Heart left ventricle (tissue), 16 donors: ENCODE data around the gene GALNT2. TPM values are rescaled to one million over a fixed set of nuclear protein-coding genes. Genes with fewer than 3 reads are reported as not detected.

Source experiments
- ATAC-seq, 4 donors: fragments of 200-7000 bp; cut with Tn5 transposase; one replicate each; pipeline ENCODE4 v1.9.1; 2020 to 2022; ENCODE audit warnings: moderate library complexity in 4 of 4, mild to moderate bottlenecking in 3 of 4, moderate number of reproducible peaks in 1 of 4
- DNase-seq, 5 donors: peaks; one replicate each; pipeline ENCODE4 v3.0.0-alpha.2; 2020
- H3K27ac ChIP-seq, 12 donors: fragments of 200-600 bp; sonication (generic) in 4 of 12; one replicate each; pipeline versions ENCODE4 v1.5.0 to v1.8.0; 2016 to 2022; ENCODE audit warnings: mild to moderate bottlenecking in 2 of 12
- H3K27me3 ChIP-seq, 9 donors: fragments of 200-600 bp; sonication (generic) in 2 of 9; one replicate each; pipeline versions ENCODE4 v1.5.1 to v1.8.0; 2016 to 2022; ENCODE audit warnings: mild to moderate bottlenecking in 3 of 9
- H3K36me3 ChIP-seq, 9 donors: fragments of 200-600 bp; sonication (generic) in 2 of 9; one replicate each; pipeline versions ENCODE4 v1.5.0 to v1.8.0; 2018 to 2022; ENCODE audit warnings: mild to moderate bottlenecking in 2 of 9
- H3K4me1 ChIP-seq, 12 donors: fragments of 200-600 bp; sonication (generic) in 4 of 12; one replicate each; pipeline versions ENCODE4 v1.5.0 to v1.8.0; 2016 to 2022; ENCODE audit warnings: mild to moderate bottlenecking in 3 of 12
- H3K4me3 ChIP-seq, 12 donors: fragments of 200-600 bp; sonication (generic) in 4 of 12; one replicate each; pipeline versions ENCODE4 v1.5.0 to v1.8.0; 2017 to 2022; ENCODE audit warnings: mild to moderate bottlenecking in 9 of 12, moderate library complexity in 4 of 12
- H3K9me3 ChIP-seq, 12 donors: fragments of 200-600 bp; sonication (generic) in 4 of 12; one replicate each; pipeline versions ENCODE4 v1.5.0 to v1.8.0; 2016 to 2022; ENCODE audit warnings: mild to moderate bottlenecking in 1 of 12
- POLR2A ChIP-seq, 2 donors: fragments of 450-650 bp; IDR thresholded peaks; one replicate each; pipeline ENCODE4 v1.6.1; 2017; ENCODE audit warnings: antibody characterized with exemption in 2 of 2, mild to moderate bottlenecking in 2 of 2, moderate library complexity in 2 of 2
- WGBS, 4 donors: extraction: QIAGEN DNeasy Blood & Tissue Kit in 2 of 4; methylation state at CpG; one replicate each; pipeline versions ENCODE4 v1.1.5 to v1.1.7; 2013 to 2018; 5-methylcytosine and 5-hydroxymethylcytosine counted together
- intact Hi-C, 10 donors: fragments of 100-400 bp; cut with DNase I; formaldehyde crosslinking; loops; one replicate each; pipeline versions ENCODE4 v1.11.1 to v1.14.2; 2022
- polyA plus RNA-seq, 2 donors: library from polyadenylated mRNA; stranded (reverse); fragments of 200-250 nt; gene quantifications; one replicate each; pipeline ENCODE4 v1.2.3, GENCODE V29; 2013
- total RNA-seq, 9 donors: library from RNA; depleted of rRNA in 2 of 9; stranded (reverse); fragments of >200 nt in 2 of 9; fragmentation: NEBNext Ultra II Directional in 3 of 9; extraction: Animal tissue kit (Norgen Biotek cat#: 25700) in 3 of 9; gene quantifications; one replicate each; pipeline versions ENCODE4 v1.1.0 to v1.2.4, GENCODE V29; 2016 to 2023
- TF ChIP-seq, protein P1 (sequence below), 12 donors: fragments of 200-600 bp; sonication (generic) in 4 of 12; IDR thresholded peaks; one replicate each; pipeline versions ENCODE4 v1.5.0 to v1.8.0; 2018 to 2022; ENCODE audit warnings: antibody characterized with exemption in 12 of 12, mild to moderate bottlenecking in 5 of 12
- donor health status: ischemic (EF 13 %, LVEDD 7.1; RV severe dilation, severe dysfunction).
- donor health status: healthy with polysubstance abuse.
- donor health status: DM: no; HTN: yes; CAD: no.
- donor health status: DM: no; HTN: no; CAD: no.
- donor health status: ischemic (EF 25% LVEDD 6.9; RV normal size, moderate dysfunction).
- donor health status: ischemic (EF 25% LVEDD 5.7; RV mildly dilated, moderate dysfunction).
- donor health status: healthy.
- donor health status: DM: yes; HTN: yes; CAD: no.
- donor health status: ischemic (EF 35%, LVEDD 5.7; RV mildly dilated, moderate dysfunction).
- donor health status: nonischemic (EF 11% LVEDD 7.7; RV severe dilation, severe dysfunction).
- donor health status: DM: yes; HTN: yes; CAD: no.
- donor health status: PGD.
- donor health status: ischemic (EF 29% LVEDD 5.4; RV normal size, mild dysfunction).
- donor health status: nonischemic (EF 23%, LVEDD 6.1; RV moderate dilation, normal function).

Gene GALNT2
- total and polyA plus RNA-seq, 11 donors, result 10.1 to 44.9 (median 31.6) TPM

- TF ChIP-seq POLR2A (IDR thresholded peaks at IDR 0.05), result no peak
- DNase-seq (no peak), ATAC-seq (no peak)
- Histone ChIP-seq H3K36me3 (no peaks in the 10 kb centered on the region), H3K4me3 (peak overlapping the region in 2 of 12 donors; percentile 13 to 15), H3K4me1 (peaks cover 4 to 85% (median 59%) of the 10 kb centered on the region in 12 donors), H3K27me3 (no peaks in the 10 kb centered on the region), H3K27ac (peak overlapping the region; percentile 3 to 80 (median 51)), H3K9me3 (no peaks in the 10 kb centered on the region)
- intact Hi-C loops, result loop anchor here in 7 of 10 donors (5.0 to 10.0 kb wide), 5 partner anchors 143 to 546 kb away; partner anchors contain the start of gene GALNT2 (in 4 of the 7)
- 62 to 68% (median 65%) methylated on average over 4 of the region's 4 CpGs for WGBS, 4 donors
Measured at GRCh38 chr1:230210326-230210980, 143.4 kb downstream of the GALNT2 start.

DNA sequence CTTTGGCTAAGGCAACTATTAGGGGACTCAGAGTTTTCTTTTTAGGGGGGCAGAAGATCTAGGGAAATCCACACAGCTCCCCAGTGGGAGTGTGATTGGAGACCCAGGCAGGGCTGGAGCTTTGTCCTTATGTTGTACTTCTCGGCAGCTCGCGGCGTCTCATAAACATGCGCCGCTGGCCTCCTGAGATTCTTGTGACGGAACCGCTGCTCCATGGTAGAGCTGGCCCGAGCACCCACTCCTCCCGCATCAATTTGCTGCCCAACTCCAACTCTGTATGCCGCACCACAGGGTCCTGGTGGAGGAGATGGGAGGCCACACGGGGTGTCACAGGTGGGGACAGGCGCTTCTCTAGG, 143.9 kb downstream of the GALNT2 start:
- Histone ChIP-seq H3K36me3 (no peaks in the 10 kb centered on the region), H3K4me3 (peak overlapping the region in 2 of 12 donors; percentile 13 to 15), H3K9me3 (no peaks in the 10 kb centered on the region), H3K27ac (peak overlapping the region; percentile 3 to 80 (median 51)), H3K27me3 (no peaks in the 10 kb centered on the region), H3K4me1 (peaks cover 7 to 85% (median 58%) of the 10 kb centered on the region in 12 donors)
- intact Hi-C loops, result loop anchor here in 7 of 10 donors (5.0 to 10.0 kb wide), 5 partner anchors 144 to 546 kb away; partner anchors contain the start of gene GALNT2 (in 4 of the 7)
- ATAC-seq, result peak in 2 of 4 donors; percentile 4 to 23
- peak in 1 of 5 donors; percentile 34 for DNase-seq
- WGBS, 4 donors, result 64 to 85% (median 81%) methylated on average over 10 to 13 of the region's 13 CpGs
- no peak for TF ChIP-seq POLR2A (IDR thresholded peaks at IDR 0.05)
- TF ChIP-seq, protein P1, sequence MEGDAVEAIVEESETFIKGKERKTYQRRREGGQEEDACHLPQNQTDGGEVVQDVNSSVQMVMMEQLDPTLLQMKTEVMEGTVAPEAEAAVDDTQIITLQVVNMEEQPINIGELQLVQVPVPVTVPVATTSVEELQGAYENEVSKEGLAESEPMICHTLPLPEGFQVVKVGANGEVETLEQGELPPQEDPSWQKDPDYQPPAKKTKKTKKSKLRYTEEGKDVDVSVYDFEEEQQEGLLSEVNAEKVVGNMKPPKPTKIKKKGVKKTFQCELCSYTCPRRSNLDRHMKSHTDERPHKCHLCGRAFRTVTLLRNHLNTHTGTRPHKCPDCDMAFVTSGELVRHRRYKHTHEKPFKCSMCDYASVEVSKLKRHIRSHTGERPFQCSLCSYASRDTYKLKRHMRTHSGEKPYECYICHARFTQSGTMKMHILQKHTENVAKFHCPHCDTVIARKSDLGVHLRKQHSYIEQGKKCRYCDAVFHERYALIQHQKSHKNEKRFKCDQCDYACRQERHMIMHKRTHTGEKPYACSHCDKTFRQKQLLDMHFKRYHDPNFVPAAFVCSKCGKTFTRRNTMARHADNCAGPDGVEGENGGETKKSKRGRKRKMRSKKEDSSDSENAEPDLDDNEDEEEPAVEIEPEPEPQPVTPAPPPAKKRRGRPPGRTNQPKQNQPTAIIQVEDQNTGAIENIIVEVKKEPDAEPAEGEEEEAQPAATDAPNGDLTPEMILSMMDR (IDR thresholded peaks at IDR 0.05), result no peak

DNA sequence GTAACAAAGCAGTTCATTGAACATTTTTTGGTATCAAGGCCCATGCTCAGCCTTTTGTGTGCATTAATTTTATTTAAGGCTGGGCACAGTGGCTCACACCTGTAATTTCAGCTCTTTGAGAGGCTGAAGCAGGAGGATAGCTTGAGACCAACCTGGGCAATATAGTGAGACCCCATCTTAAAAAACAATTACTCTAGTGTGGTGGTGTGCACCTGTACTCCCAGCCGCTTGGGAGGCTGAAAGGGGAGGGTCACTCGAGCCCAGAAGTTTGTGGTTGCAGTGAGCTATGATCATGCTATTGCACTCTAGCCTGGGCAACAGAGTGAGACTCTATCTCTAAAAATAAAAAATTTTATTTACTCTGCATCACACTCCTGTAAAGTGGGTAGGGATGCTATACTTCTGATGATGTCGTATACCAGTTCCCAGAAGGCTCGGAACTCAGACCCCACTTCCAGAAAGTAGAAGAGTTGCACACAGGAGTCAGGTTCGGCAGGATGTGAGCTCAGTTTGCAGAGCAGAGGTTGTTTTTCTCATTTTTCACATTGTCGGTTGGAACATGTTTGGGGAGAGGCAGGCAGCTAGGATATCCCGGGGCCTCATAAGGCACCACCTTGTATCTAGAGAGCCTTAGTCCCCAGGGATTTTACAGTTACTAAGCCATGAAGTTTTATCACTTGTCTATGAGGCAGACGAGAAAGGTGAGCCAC, 144.6 kb downstream of the GALNT2 start:
- Histone ChIP-seq H3K9me3 (no peaks in the 10 kb centered on the region), H3K36me3 (no peaks in the 10 kb centered on the region), H3K27ac (peak overlapping the region in 9 of 12 donors; percentile 3 to 80 (median 53)), H3K27me3 (no peaks in the 10 kb centered on the region), H3K4me3 (no peak overlapping the region), H3K4me1 (peaks cover 7 to 79% (median 53%) of the 10 kb centered on the region in 12 donors)
- TF ChIP-seq, protein P1 (IDR thresholded peaks at IDR 0.05), result no peak
- TF ChIP-seq POLR2A (IDR thresholded peaks at IDR 0.05), result no peak
- DNase-seq (no peak), ATAC-seq (no peak)
- WGBS, 4 donors, result 83 to 91% (median 87%) methylated on average over 8 of the region's 8 CpGs
- intact Hi-C loops, result loop anchor here in 7 of 10 donors (5.0 to 10.0 kb wide), 5 partner anchors 144 to 547 kb away; partner anchors contain the start of gene GALNT2 (in 4 of the 7)

DNA sequence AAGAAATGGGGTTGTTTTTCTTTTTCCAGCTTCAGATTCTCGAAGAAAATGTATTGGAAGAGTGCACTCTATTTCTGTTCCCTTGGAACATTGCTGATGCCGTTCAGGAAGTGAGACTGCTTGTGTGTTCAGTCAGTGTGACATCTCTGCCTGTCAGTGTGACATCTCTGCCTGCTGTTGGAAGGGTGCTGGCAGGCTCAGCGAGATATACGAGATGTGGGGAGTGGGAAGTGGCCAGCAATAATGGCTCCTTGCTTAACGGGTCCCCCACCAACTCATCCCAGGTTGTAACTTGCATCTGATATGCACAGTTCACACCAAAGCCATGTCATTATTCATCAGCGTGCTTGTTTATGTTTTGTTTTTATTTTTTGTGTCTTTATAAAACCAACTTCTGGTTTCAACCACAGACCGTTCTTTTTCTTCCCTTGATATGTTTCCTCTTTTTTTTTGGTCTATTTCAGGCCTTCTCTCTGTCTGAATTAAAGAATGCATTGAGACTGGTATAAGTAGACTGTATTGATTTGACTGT, 145.4 kb downstream of the GALNT2 start:
- Histone ChIP-seq H3K27me3 (no peaks in the 10 kb centered on the region), H3K36me3 (no peaks in the 10 kb centered on the region), H3K4me1 (peaks cover 7 to 78% (median 50%) of the 10 kb centered on the region in 12 donors), H3K27ac (peak overlapping the region in 7 of 12 donors; percentile 6 to 80 (median 56)), H3K9me3 (no peaks in the 10 kb centered on the region), H3K4me3 (no peak overlapping the region)
- TF ChIP-seq, protein P1 (IDR thresholded peaks at IDR 0.05), result no peak
- no peak for TF ChIP-seq POLR2A (IDR thresholded peaks at IDR 0.05)
- ATAC-seq (peak in 1 of 4 donors; percentile 44), DNase-seq (no peak)
- 65 to 76% (median 71%) methylated on average over 7 of the region's 7 CpGs for WGBS, 4 donors
- intact Hi-C loops, result loop anchor here in 7 of 10 donors (5.0 to 10.0 kb wide), 5 partner anchors 145 to 548 kb away; partner anchors contain the start of gene GALNT2 (in 4 of the 7)
